ENCODE data around the gene LRRC43. TPM values are rescaled to one million over a fixed set of nuclear protein-coding genes. Genes with fewer than 3 reads are reported as not detected.

The LRRC43 gene
- total RNA-seq, 1 experiment from 2014 or later, result 0.46 TPM

DNA sequence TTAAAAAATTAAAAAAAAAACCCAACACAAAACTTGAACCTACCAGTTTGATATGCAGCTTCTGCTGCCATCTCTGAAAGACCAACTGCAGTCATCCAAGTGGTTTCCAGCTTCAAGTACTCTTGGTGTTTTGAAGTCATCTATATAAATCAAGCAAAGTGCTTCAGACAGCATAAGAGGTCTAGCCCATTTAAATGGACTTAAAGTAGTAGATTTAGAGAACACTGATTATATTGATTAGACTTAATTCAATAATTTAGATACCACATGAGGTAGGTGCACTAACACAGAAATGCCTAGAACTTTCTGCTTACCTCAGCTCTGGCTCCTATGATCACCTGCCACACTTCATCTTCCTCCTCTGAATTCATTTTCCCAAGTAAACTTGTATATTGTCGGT lies 33.5 kb downstream of the LRRC43 start:
- no CpG with 5 or more reads among the region's 1 CpG for WGBS (ENCODE audit: extremely low coverage, insufficient read length, low lambda C conversion rate)
- Histone ChIP-seq H3K23me2 (ENCODE audit: insufficient read length, low read depth, low read length, poor library complexity, severe bottlenecking) (no peaks in the 10 kb centered on the region), H4K20me1 (ENCODE audit: control insufficient read depth, insufficient read depth, insufficient read length) (no peaks in the 10 kb centered on the region), H3K4me2 (ENCODE audit: insufficient read depth, insufficient read length, low read length) (no peak overlapping the region), H3K23ac (ENCODE audit: insufficient read length, low read depth, low read length) (no peak overlapping the region), H4K91ac (ENCODE audit: insufficient read length, low read depth, low read length) (no peak overlapping the region), H2BK12ac (ENCODE audit: insufficient read length, low read depth, low read length) (no peak overlapping the region), H3K4ac (ENCODE audit: low read depth, low read length) (no peak overlapping the region), H3K56ac (ENCODE audit: insufficient read length, low read depth, low read length) (no peak overlapping the region), H2AK5ac (ENCODE audit: insufficient read length, low read length) (no peak overlapping the region), H3K27ac (ENCODE audit: insufficient read length, low read depth, low read length) (no peak overlapping the region), H3K79me1 (ENCODE audit: insufficient read depth, low read depth, low read length, poor library complexity, severe bottlenecking) (peaks cover 8% of the 10 kb centered on the region), H2BK120ac (ENCODE audit: low read depth, low read length, poor library complexity, severe bottlenecking) (no peak overlapping the region), H4K5ac (ENCODE audit: insufficient read length, low read depth, low read length) (no peak overlapping the region), H2AFZ (ENCODE audit: low read length) (no peak overlapping the region), H2BK5ac (ENCODE audit: insufficient read length, low read length) (no peak overlapping the region), H2BK20ac (ENCODE audit: low read depth, low read length, poor library complexity, severe bottlenecking) (no peak overlapping the region), H3K79me2 (ENCODE audit: insufficient read depth, low read length) (no peaks in the 10 kb centered on the region), H3K27me3 (ENCODE audit: insufficient read depth, low read length) (no peaks in the 10 kb centered on the region), H3K9ac (ENCODE audit: extremely low read depth, insufficient read length, low read length) (no peak overlapping the region), H4K8ac (replicated peaks; ENCODE audit: insufficient read length, low read depth, low read length) (no peak overlapping the region), H3K9me3 (ENCODE audit: control insufficient read depth, low read depth, low read length) (no peaks in the 10 kb centered on the region), H3K4me1 (ENCODE audit: insufficient read depth, low read length) (no peaks in the 10 kb centered on the region), H3T11ph (ENCODE audit: low read length) (no peak overlapping the region), H3K14ac (ENCODE audit: insufficient read depth, low read length) (no peak overlapping the region), H2BK15ac (ENCODE audit: low read depth, low read length) (no peak overlapping the region), H3K18ac (ENCODE audit: insufficient read length, low read depth, low read length) (no peak overlapping the region)
- Mint-ChIP-seq H3K9me3 (no peaks in the 10 kb centered on the region), H3K27me3 (ENCODE audit: low read depth) (no peaks in the 10 kb centered on the region), H3K27ac (no peak overlapping the region), H3K36me3 (ENCODE audit: insufficient read depth in 1 of 3, low read depth in 3 of 3) (peaks cover 31 to 87% (median 79%) of the 10 kb centered on the region in 3 experiments; a peak in 6 of 7 replicates), H3K4me3 (no peak overlapping the region), H3K4me1 (no peaks in the 10 kb centered on the region)
- TF ChIP-seq, protein P1, sequence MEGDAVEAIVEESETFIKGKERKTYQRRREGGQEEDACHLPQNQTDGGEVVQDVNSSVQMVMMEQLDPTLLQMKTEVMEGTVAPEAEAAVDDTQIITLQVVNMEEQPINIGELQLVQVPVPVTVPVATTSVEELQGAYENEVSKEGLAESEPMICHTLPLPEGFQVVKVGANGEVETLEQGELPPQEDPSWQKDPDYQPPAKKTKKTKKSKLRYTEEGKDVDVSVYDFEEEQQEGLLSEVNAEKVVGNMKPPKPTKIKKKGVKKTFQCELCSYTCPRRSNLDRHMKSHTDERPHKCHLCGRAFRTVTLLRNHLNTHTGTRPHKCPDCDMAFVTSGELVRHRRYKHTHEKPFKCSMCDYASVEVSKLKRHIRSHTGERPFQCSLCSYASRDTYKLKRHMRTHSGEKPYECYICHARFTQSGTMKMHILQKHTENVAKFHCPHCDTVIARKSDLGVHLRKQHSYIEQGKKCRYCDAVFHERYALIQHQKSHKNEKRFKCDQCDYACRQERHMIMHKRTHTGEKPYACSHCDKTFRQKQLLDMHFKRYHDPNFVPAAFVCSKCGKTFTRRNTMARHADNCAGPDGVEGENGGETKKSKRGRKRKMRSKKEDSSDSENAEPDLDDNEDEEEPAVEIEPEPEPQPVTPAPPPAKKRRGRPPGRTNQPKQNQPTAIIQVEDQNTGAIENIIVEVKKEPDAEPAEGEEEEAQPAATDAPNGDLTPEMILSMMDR (conservative IDR thresholded peaks at IDR 0.05), result no peak
- no peak for DNase-seq
